ENCODE data around the gene BARX2.
"Not testable (repeated sequence)": the region's sequence is repeated elsewhere in the genome, so short reads cannot be mapped to it uniquely, and the experiment has no call there.

BARX2 gene

GRCh38 chr11:129331217-129331616 lies 44.4 kb upstream of the BARX2 start:
- H3K27ac ChIP-seq (ENCODE audit: low read depth, low read length), result no peak overlapping the region
- H3K36me3 ChIP-seq (ENCODE audit: low read length), result no peaks in the 10 kb centered on the region

GRCh38 chr11:129331871-129332274 lies 43.8 kb upstream of the BARX2 start:
- TF ChIP-seq CTCF (IDR thresholded peaks at IDR 0.05; ENCODE audit: insufficient read depth, low read length, poor library complexity, severe bottlenecking), result peak; percentile 49
- TF ChIP-seq EZH2phosphoT487 (conservative IDR thresholded peaks at IDR 0.05; ENCODE audit: low read length), result no peak
- H3K4me3 ChIP-seq (ENCODE audit: insufficient read depth, low read length, poor library complexity, severe bottlenecking), result no peak overlapping the region
- no peaks in the 10 kb centered on the region for H4K20me1 ChIP-seq (ENCODE audit: low read depth, low read length)
- H3K9me2 ChIP-seq (replicated peaks; ENCODE audit: insufficient read depth, low read length), result no peaks in the 10 kb centered on the region
- no peaks in the 10 kb centered on the region for H3F3A ChIP-seq (ENCODE audit: insufficient read depth)
- no peak overlapping the region for H2AFZ ChIP-seq (ENCODE audit: low read depth, low read length, severe bottlenecking)
- no peaks in the 10 kb centered on the region for H3K9me3 ChIP-seq (ENCODE audit: insufficient read depth, low read length)
- no peaks in the 10 kb centered on the region for H3K27me3 ChIP-seq (ENCODE audit: low read length)
- no peak overlapping the region for H3K4me2 ChIP-seq (ENCODE audit: low read depth, low read length, poor library complexity, severe bottlenecking)
- no peaks in the 10 kb centered on the region for H3K79me2 ChIP-seq (ENCODE audit: insufficient read depth, low read length)
- no peak overlapping the region for H3K27ac ChIP-seq (ENCODE audit: low read depth, low read length)
- H3K36me3 ChIP-seq (ENCODE audit: low read length), result no peaks in the 10 kb centered on the region
- H3K9ac ChIP-seq (ENCODE audit: low read length), result no peak overlapping the region

More at GRCh38 chr11:129331217-129331616, 44.4 kb upstream of the BARX2 start:
- TF ChIP-seq EZH2phosphoT487 (conservative IDR thresholded peaks at IDR 0.05; ENCODE audit: low read length) (no peak), CTCF (IDR thresholded peaks at IDR 0.05; ENCODE audit: insufficient read depth, low read length, poor library complexity, severe bottlenecking) (no peak)
- H3F3A ChIP-seq (ENCODE audit: insufficient read depth), result no peaks in the 10 kb centered on the region
- H3K4me2 ChIP-seq (ENCODE audit: low read depth, low read length, poor library complexity, severe bottlenecking), result no peak overlapping the region
- H3K27me3 ChIP-seq (ENCODE audit: low read length), result no peaks in the 10 kb centered on the region
- no peak overlapping the region for H3K9ac ChIP-seq (ENCODE audit: low read length)
- no peaks in the 10 kb centered on the region for H3K79me2 ChIP-seq (ENCODE audit: insufficient read depth, low read length)
- H3K4me3 ChIP-seq (ENCODE audit: insufficient read depth, low read length, poor library complexity, severe bottlenecking), result no peak overlapping the region
- no peaks in the 10 kb centered on the region for H4K20me1 ChIP-seq (ENCODE audit: low read depth, low read length)
- no peak overlapping the region for H2AFZ ChIP-seq (ENCODE audit: low read depth, low read length, severe bottlenecking)
- H3K9me2 ChIP-seq (replicated peaks; ENCODE audit: insufficient read depth, low read length), result no peaks in the 10 kb centered on the region
- H3K9me3 ChIP-seq (ENCODE audit: insufficient read depth, low read length), result no peaks in the 10 kb centered on the region

- no peaks in the 10 kb centered on the region for H3K9me2 ChIP-seq (replicated peaks; ENCODE audit: insufficient read depth, low read length)
- H3K9me3 ChIP-seq (ENCODE audit: insufficient read depth, low read length), result no peaks in the 10 kb centered on the region
- no peak overlapping the region for H3K4me3 ChIP-seq (ENCODE audit: insufficient read depth, low read length, poor library complexity, severe bottlenecking)
- H3K27me3 ChIP-seq (ENCODE audit: low read length), result no peaks in the 10 kb centered on the region
- no peak overlapping the region for H3K4me2 ChIP-seq (ENCODE audit: low read depth, low read length, poor library complexity, severe bottlenecking)
- H3K27ac ChIP-seq (ENCODE audit: low read depth, low read length), result no peak overlapping the region
- TF ChIP-seq CTCF (IDR thresholded peaks at IDR 0.05; ENCODE audit: insufficient read depth, low read length, poor library complexity, severe bottlenecking) (no peak), EZH2phosphoT487 (conservative IDR thresholded peaks at IDR 0.05; ENCODE audit: low read length) (no peak)
- no peaks in the 10 kb centered on the region for H4K20me1 ChIP-seq (ENCODE audit: low read depth, low read length)
- no peaks in the 10 kb centered on the region for H3K79me2 ChIP-seq (ENCODE audit: insufficient read depth, low read length)
- no peaks in the 10 kb centered on the region for H3K36me3 ChIP-seq (ENCODE audit: low read length)
- no peak overlapping the region for H3K9ac ChIP-seq (ENCODE audit: low read length)
- H2AFZ ChIP-seq (ENCODE audit: low read depth, low read length, severe bottlenecking), result no peak overlapping the region
- H3F3A ChIP-seq (ENCODE audit: insufficient read depth), result no peaks in the 10 kb centered on the region
Observed at GRCh38 chr11:129333873-129334272, 41.8 kb upstream of the BARX2 start.

GRCh38 chr11:129344301-129344940 lies 31.2 kb upstream of the BARX2 start:
- H3K4me2 ChIP-seq (ENCODE audit: low read depth, low read length, poor library complexity, severe bottlenecking); H3K27ac ChIP-seq (ENCODE audit: low read depth, low read length); H2AFZ ChIP-seq (ENCODE audit: low read depth, low read length, severe bottlenecking): not testable (repeated sequence)

More at GRCh38 chr11:129344301-129344940, 31.2 kb upstream of the BARX2 start:
- H3K9me3 ChIP-seq (ENCODE audit: insufficient read depth, low read length); H3K4me3 ChIP-seq (ENCODE audit: insufficient read depth, low read length, poor library complexity, severe bottlenecking); H3K36me3 ChIP-seq (ENCODE audit: low read length); H3K79me2 ChIP-seq (ENCODE audit: insufficient read depth, low read length); H3K9me2 ChIP-seq (replicated peaks; ENCODE audit: insufficient read depth, low read length); H3K27me3 ChIP-seq (ENCODE audit: low read length); H3F3A ChIP-seq (ENCODE audit: insufficient read depth); H3K9ac ChIP-seq (ENCODE audit: low read length); H4K20me1 ChIP-seq (ENCODE audit: low read depth, low read length): not testable (repeated sequence)

Data from SU-DHL-6 (cell line).